GM18868 (cell line): ENCODE data around the gene SH3BP2.

Experiments used
- ATAC-seq: cut with Tn5 transposase; IDR thresholded peaks from one replicate; pipeline ENCODE4 v1.9.1; 2021; ENCODE audit warnings: mild to moderate bottlenecking, moderate library complexity; ENCODE audit not compliant: unreplicated experiment

Gene SH3BP2

DNA sequence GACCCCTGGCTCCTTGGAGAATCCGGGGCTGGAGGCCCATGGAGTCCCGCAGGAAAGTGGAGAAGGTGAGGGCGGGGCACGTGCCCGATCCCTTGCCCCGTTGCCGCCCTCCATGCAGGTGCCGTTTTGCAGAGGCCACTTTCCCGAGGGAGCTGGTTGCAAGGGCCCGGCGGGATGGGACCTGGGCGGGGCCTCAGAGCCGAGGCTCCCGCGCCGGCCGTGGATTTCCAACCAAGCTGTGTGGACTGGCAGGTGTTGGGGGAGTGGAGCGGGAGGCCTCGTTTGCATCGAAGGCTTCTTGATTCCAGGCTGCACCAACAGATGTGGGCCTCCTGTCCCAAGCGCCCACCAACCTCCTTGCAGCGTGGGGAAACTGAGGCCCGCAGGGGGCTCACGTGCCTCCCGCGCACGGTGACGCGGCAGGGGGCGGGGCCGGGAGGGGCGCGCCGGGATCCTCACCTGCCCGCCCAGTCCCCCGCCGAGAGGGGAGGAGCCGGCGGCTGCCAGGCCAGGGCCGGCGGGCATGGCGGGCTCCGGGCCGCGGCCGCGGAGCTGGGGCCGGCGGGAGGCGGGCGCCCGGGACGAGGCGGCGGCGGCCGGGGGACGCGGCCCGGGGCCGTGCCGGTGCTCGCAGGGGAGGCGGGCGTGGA, 24.9 kb downstream of the SH3BP2 start:
- ATAC-seq, result no peak

DNA sequence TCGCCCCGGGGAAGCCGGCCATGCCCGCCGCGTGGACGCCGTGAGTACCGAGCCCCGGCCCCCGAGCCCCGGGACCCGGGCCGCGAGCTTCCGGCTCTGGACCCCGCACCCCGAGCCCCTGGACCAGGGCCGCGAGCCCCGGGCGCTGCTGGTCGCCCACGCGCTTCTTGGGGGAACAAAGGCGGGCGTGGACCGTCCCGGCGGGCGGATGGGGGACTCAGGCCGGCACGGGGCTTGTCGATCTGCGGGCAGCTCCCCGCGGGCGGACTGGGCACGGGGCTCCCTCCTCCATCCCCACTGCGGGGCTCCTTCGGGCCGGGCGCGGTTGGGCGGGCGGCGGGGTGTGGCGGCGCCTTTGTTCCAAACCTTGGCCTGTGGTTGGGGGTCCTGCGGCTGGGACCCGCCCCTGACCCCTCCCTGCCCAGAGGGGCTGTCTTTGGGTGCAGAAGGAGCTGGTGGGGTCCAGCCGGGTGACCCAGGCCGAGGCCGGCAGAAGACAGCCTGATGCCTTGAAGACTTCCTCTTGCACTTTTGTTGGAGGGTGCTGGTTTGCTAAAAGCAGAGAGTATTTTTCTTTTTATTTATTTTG, 25.6 kb downstream of the SH3BP2 start:
- ATAC-seq, result no peak

- no peak for ATAC-seq
These were observed 26.6 kb downstream of the SH3BP2 start for GRCh38 chr4:2819244-2820215.

- no peak for ATAC-seq
These were observed 27.5 kb downstream of the SH3BP2 start for GRCh38 chr4:2820216-2820982.

GRCh38 chr4:2822461-2823300, 29.8 kb downstream of the SH3BP2 start:
- no peak for ATAC-seq

GRCh38 chr4:2823301-2823670, 30.4 kb downstream of the SH3BP2 start:
- no peak for ATAC-seq

GRCh38 chr4:2823671-2824328, 30.9 kb downstream of the SH3BP2 start:
- ATAC-seq, result no peak

GRCh38 chr4:2824329-2824835, 31.5 kb downstream of the SH3BP2 start:
- no peak for ATAC-seq

GRCh38 chr4:2824836-2825381, 32.0 kb downstream of the SH3BP2 start:
- ATAC-seq, result no peak

DNA sequence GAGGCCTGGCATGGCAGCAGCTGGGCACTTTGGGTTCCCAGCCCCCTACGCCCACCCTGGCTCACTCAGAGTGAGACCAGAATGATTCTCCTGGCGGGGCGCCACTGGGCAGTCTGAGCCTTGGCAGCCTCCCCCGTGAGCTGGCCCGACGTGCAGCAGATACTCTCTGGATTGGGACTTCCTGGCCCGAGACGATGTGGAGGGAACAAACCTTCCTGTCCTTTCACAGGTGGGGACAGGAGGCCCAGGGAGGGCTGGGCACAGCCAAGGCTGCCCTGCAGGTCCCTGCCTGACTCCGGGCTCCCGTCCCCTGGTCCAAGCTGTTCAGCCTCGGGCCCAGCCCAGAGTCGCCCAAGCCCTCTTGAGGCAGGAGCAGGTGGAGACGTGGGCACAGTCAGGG, 32.9 kb downstream of the SH3BP2 start:
- no peak for ATAC-seq

GRCh38 chr4:2827071-2827873, 34.4 kb downstream of the SH3BP2 start:
- no peak for ATAC-seq

DNA sequence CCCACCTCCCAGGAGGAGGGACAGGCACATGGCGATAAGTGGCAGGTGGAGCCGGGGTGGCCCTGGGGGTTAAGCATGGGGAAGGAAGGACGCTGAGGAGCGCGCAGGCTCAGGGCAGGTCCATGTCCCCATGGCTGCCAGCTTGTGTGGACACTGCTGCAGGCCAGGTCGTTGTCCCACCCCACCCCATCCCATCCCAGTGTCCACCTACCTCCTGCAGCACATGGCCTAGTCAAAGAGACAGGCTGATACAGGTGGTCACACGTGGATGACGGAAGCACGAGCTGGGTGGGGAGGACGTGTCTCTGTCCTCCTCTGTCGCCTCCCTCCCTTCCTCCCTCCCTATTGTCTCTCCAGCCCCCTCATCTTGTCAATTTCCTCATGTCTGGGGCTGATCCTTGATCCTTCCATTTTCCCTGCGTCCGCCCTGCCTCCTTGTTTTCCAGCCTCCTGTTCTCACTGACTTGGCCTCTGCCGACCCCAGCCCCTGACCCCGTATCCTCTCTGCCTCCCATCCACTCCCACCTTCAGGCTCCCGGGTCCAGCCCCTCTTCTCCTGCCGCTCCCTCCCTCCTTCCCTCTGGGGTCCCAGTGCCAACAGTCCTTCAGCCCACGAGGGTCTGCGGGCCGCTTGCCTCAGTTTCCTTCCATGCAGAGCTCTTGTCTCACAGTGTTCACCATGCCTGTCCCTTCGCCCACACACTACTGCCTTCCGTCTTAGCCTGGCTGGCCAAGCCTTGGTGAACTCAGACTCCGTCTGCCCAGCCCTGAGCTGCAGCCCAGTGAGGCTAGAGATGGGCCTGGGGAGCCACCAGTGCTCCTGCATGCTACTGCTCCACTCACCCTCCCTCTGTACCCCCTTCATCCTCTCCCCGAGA, 35.2 kb downstream of the SH3BP2 start:
- no peak for ATAC-seq

GRCh38 chr4:2828758-2829181, 35.9 kb downstream of the SH3BP2 start:
- no peak for ATAC-seq

DNA sequence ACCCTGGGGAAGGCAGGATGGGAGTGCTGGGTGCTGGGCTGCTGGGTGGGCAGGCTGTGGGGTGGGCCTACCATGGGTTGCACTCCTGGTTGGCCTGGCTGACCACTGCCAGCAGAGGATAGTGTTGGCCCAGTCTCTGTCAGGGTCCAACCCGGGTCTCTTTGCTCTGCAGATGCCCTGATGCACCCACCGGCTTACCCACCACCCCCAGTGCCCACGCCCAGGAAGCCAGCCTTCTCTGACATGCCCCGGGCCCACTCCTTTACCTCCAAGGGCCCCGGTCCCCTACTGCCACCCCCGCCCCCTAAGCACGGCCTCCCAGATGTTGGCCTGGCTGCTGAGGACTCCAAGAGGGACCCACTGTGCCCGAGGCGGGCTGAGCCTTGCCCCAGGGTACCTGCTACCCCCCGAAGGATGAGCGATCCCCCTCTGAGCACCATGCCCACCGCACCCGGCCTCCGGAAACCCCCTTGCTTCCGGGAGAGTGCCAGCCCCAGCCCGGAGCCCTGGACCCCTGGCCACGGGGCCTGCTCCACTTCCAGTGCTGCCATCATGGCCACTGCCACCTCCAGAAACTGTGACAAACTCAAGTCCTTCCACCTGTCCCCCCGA, 36.5 kb downstream of the SH3BP2 start:
- ATAC-seq, result no peak

DNA sequence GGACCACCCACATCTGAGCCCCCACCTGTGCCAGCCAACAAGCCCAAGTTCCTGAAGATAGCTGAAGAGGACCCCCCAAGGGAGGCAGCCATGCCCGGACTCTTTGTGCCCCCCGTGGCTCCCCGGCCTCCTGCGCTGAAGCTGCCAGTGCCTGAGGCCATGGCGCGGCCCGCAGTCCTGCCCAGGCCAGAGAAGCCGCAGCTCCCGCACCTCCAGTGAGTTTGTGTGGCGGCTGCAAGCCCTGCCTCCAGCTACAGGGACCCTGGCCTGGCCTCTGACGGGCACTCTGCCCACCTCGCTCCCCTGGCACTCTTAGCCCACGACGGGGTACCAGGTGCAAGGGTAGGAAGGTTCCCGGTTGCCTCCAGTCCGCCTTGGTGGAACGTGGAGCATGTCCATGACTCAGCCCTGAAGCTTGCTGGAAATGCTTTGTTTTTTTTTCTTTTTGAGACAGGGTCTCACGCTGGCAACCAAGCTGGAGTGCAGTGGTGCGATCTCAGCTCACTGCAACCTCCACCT, 37.1 kb downstream of the SH3BP2 start:
- no peak for ATAC-seq
